Prostate gland (tissue), 2 donors: Measurements from ENCODE around the gene CTSD. TPM values are rescaled to one million over a fixed set of nuclear protein-coding genes. Genes with fewer than 3 reads are reported as not detected.

Experiments
- DNase-seq: peaks from one replicate; pipeline ENCODE4 v3.0.0-alpha.2; 2019; ENCODE audit warnings: low spot score
- H3K27ac ChIP-seq, 2 donors: fragments of 200-600 bp; sonication (generic); 2 replicates each; pipeline ENCODE4 v1.5.1; 2017 to 2019
- H3K27me3 ChIP-seq: fragments of 200-600 bp; sonication (generic); replicated peaks from 2 replicates; pipeline ENCODE4 v1.5.1; 2019; ENCODE audit not compliant: insufficient read depth
- H3K36me3 ChIP-seq, 2 donors: fragments of 200-600 bp; sonication (generic); 1 replicate in 1 of 2; 2 replicates in 1 of 2; pipeline versions ENCODE4 v1.5.1 to v1.8.1; 2017 to 2019
- H3K4me1 ChIP-seq: fragments of 200-600 bp; sonication (generic); replicated peaks from 2 replicates; pipeline ENCODE4 v1.5.1; 2019
- H3K4me3 ChIP-seq, 2 donors: fragments of 200-600 bp; sonication (generic); 2 replicates each; pipeline ENCODE4 v1.5.1; 2017 to 2019
- H3K9me3 ChIP-seq: fragments of 200-600 bp; sonication (generic); 2 replicates; pipeline ENCODE4 v1.5.1; 2017
- POLR2A ChIP-seq: fragments of 450-650 bp; IDR thresholded peaks from one replicate; pipeline ENCODE4 v1.6.1; 2016; ENCODE audit warnings: antibody characterized with exemption, mild to moderate bottlenecking
- POLR2AphosphoS5 ChIP-seq: sonication (generic); formaldehyde crosslinking; IDR thresholded peaks from one replicate; pipeline ENCODE4 v1.6.1; 2017; ENCODE audit warnings: antibody characterized with exemption
- WGBS: methylation state at CpG from one replicate; pipeline ENCODE4 v1.1.5; 2018; 5-methylcytosine and 5-hydroxymethylcytosine counted together
- intact Hi-C: fragments of 100-400 bp; cut with DNase I; formaldehyde crosslinking; loops from one replicate; pipeline ENCODE4 v1.14.2; 2022
- total RNA-seq, 2 donors: library from RNA; depleted of rRNA; stranded (reverse); fragments of >200 nt; gene quantifications; one replicate each; pipeline ENCODE4 v1.1.0, GENCODE V29; 2016
- TF ChIP-seq, protein P1 (sequence below), 4 experiments: fragments of 200-600 bp in 2 of 4; fragments of 450-650 bp in 2 of 4; sonication (generic) in 2 of 4; IDR thresholded peaks; 1 replicate in 3 of 4; 2 replicates in 1 of 4; pipeline ENCODE4 v1.5.1; 2016 to 2019; ENCODE audit warnings: antibody characterized with exemption in 4 of 4, mild to moderate bottlenecking in 2 of 4, moderate library complexity in 2 of 4

The CTSD gene
- total RNA-seq, 2 donors from 2014 or later = 497 to 983 TPM

DNA sequence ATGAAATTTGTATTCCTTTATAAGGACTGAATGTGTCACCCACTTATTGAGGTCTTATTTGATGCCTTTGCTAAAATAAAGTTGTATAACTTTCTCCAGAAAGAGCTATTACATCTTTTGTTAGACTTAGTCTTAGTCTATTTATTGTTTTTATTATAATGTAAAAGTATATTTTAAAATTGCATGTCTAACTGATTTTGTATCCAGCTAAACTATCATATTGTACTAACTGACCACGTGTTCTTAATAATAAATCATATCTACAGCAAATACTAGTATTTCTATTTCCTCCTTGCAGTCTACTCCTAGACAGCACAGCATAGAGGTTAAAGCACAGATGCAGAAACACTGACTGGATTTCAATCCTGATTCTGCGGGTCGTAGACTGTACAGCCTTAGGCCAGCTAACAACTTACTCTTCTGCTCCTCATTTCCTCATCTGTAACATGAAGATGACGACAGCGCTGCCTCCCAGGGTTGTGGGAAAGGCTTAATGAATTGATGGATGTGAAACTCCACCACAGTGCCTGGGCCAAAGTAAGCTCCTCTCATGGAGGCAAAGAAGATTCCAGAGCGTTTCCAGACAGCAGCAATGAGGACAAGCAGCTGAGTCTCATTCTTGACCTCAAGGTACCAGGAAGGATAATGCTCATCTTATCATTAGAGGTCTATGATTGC lies 26.5 kb downstream of the CTSD start:
- Histone ChIP-seq H3K27me3 (peaks cover 10% of the 10 kb centered on the region), H3K4me3 (no peak overlapping the region), H3K27ac (no peak overlapping the region), H3K9me3 (no peaks in the 10 kb centered on the region), H3K36me3 (no peaks in the 10 kb centered on the region), H3K4me1 (no peaks in the 10 kb centered on the region)
- intact Hi-C loops = no loop called here
- WGBS = 88% methylated on average over 6 of the region's 6 CpGs
- no peak for TF ChIP-seq POLR2A
- TF ChIP-seq POLR2AphosphoS5 = no peak
- TF ChIP-seq, protein P1, sequence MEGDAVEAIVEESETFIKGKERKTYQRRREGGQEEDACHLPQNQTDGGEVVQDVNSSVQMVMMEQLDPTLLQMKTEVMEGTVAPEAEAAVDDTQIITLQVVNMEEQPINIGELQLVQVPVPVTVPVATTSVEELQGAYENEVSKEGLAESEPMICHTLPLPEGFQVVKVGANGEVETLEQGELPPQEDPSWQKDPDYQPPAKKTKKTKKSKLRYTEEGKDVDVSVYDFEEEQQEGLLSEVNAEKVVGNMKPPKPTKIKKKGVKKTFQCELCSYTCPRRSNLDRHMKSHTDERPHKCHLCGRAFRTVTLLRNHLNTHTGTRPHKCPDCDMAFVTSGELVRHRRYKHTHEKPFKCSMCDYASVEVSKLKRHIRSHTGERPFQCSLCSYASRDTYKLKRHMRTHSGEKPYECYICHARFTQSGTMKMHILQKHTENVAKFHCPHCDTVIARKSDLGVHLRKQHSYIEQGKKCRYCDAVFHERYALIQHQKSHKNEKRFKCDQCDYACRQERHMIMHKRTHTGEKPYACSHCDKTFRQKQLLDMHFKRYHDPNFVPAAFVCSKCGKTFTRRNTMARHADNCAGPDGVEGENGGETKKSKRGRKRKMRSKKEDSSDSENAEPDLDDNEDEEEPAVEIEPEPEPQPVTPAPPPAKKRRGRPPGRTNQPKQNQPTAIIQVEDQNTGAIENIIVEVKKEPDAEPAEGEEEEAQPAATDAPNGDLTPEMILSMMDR (IDR thresholded peaks at IDR 0.05) = no peak
- DNase-seq = no peak

DNA sequence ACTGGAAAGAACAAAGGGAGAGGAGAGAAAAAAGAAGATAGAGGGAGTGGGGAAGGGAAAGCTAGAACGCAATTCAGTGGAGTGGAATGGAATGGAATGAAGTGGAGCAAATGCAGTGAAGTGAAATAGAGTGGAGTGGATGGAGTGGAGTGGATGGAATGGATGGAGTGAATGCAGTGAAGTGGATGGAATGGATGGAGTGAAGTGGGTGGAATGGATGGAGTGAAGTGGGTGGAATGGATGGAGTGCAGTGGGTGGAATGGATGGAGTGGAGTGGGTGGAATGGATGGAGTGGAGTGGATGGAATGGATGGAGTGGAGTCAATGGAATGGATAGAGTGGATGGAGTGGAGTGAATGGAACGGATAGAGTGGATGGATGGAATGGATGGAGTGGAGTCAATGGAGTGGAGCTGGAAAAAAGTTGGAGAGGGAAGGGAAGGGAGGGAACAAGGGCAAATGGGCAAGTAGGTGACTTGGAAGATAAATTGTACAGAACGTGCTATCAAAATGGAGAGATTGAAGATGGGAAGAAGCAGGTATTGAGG lies 27.2 kb downstream of the CTSD start:
- TF ChIP-seq POLR2AphosphoS5 = no peak
- no peak for TF ChIP-seq POLR2A
- TF ChIP-seq, protein P1 (IDR thresholded peaks at IDR 0.05) = no peak
- no peak overlapping the region for H3K4me3 ChIP-seq
- H3K36me3 ChIP-seq = no peaks in the 10 kb centered on the region
- peaks cover 10% of the 10 kb centered on the region for H3K27me3 ChIP-seq
- DNase-seq = no peak
- 65% methylated on average over 3 of the region's 3 CpGs for WGBS
- no peaks in the 10 kb centered on the region for H3K4me1 ChIP-seq
- intact Hi-C loops = no loop called here
- no peaks in the 10 kb centered on the region for H3K9me3 ChIP-seq
- H3K27ac ChIP-seq = no peak overlapping the region

DNA sequence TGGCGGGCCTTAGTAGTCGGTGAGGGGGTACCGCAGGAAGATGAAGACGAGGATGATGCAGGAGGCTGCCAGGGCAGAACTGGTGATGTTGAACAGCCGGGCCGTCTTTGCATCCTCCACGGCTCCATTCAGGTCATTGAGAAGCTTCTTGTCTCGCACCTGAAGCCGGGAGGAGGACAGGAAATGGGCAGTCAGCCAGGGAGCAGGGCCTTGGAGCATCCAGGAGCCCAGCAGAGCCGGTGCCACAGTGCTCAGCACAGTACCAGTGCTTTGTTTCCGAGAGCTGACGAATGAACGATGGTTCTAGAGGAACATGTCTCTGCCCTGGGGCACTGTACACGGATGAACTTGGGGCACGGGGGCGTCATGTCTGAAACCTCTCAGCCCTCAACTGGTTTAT lies 28.5 kb downstream of the CTSD start:
- Histone ChIP-seq H3K27ac (no peak overlapping the region), H3K4me1 (no peaks in the 10 kb centered on the region), H3K36me3 (no peaks in the 10 kb centered on the region), H3K9me3 (no peaks in the 10 kb centered on the region), H3K27me3 (peaks cover 10% of the 10 kb centered on the region), H3K4me3 (no peak overlapping the region)
- 80% methylated on average over 16 of the region's 16 CpGs for WGBS
- TF ChIP-seq POLR2A = no peak
- TF ChIP-seq, protein P1 (IDR thresholded peaks at IDR 0.05) = no peak
- TF ChIP-seq POLR2AphosphoS5 = no peak
- DNase-seq = no peak
- intact Hi-C loops = no loop called here

DNA sequence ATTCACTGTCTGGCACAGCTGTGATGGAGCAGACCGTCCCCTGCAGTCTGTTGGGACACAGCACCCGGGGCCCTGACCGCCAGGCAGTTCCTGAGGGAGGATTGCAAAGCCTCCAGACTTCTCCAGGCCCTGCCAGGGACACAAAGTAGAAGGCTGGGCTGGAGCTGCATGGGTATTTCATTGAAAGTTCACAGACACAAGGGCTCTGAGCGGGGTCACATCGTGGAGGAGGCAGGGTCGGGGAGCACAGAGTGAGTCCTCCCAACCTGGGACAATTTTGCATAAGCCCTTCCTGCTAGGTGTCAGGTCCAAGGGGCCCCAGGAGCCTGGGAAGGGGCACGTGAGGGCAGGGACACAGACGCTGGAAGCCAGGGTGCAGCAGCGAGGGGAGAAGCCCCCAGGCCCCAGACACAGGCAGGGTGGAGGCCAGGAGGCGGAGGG lies 29.1 kb downstream of the CTSD start:
- H3K4me1 ChIP-seq = no peaks in the 10 kb centered on the region
- no peaks in the 10 kb centered on the region for H3K9me3 ChIP-seq
- TF ChIP-seq POLR2AphosphoS5 = no peak
- TF ChIP-seq POLR2A = no peak
- TF ChIP-seq, protein P1 (IDR thresholded peaks at IDR 0.05) = no peak
- 64% methylated on average over 10 of the region's 10 CpGs for WGBS
- intact Hi-C loops = no loop called here
- H3K27me3 ChIP-seq = peaks cover 10% of the 10 kb centered on the region
- H3K4me3 ChIP-seq = no peak overlapping the region
- no peak overlapping the region for H3K27ac ChIP-seq
- H3K36me3 ChIP-seq = no peaks in the 10 kb centered on the region
- no peak for DNase-seq
